ENCODE results near the gene TLR8.

DNA sequence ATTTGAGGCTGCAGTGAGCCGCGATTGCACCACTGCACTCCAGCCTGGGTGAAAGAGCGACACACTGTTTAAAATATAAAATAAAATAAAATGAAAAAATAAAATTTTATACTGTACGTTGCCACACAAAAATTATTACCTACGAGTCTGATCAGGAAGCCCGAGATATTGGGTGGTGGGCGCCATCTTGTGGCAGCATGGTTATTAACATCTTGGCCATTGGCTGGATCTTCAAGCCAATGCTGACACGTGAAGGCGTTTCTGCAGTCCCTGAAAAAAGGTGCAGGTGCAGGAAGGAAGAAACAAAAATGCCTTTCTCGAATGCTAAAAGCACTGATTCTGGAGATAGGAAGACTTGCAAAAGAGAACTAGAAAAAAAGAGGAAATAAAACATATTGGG, 4.9 kb upstream of the TLR8 start:
- TF ChIP-seq, protein P1, sequence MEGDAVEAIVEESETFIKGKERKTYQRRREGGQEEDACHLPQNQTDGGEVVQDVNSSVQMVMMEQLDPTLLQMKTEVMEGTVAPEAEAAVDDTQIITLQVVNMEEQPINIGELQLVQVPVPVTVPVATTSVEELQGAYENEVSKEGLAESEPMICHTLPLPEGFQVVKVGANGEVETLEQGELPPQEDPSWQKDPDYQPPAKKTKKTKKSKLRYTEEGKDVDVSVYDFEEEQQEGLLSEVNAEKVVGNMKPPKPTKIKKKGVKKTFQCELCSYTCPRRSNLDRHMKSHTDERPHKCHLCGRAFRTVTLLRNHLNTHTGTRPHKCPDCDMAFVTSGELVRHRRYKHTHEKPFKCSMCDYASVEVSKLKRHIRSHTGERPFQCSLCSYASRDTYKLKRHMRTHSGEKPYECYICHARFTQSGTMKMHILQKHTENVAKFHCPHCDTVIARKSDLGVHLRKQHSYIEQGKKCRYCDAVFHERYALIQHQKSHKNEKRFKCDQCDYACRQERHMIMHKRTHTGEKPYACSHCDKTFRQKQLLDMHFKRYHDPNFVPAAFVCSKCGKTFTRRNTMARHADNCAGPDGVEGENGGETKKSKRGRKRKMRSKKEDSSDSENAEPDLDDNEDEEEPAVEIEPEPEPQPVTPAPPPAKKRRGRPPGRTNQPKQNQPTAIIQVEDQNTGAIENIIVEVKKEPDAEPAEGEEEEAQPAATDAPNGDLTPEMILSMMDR (IDR thresholded peaks at IDR 0.05 in 4 of 5, conservative IDR thresholded peaks at IDR 0.05 in 1 of 5) = peak in 2 of 5 experiments; percentile 42 to 53
- no peak for TF ChIP-seq POLR2A (IDR thresholded peaks at IDR 0.05)
